H1 (cell line): ENCODE data around the gene SH3TC2. TPM values are rescaled to one million over a fixed set of nuclear protein-coding genes. Genes with fewer than 3 reads are reported as not detected.

ENCODE experiments used
- CTCF ChIA-PET: fragments of 300-600 bp; sonication (Branson Sonifier 250); formaldehyde crosslinking; loops from one replicate; lab custom pipeline; 2021; ENCODE audit not compliant: partially characterized antibody; lab: Charles Lee
- POLR2A ChIA-PET: fragments of 300-600 bp; sonication (Branson Sonifier 250); formaldehyde crosslinking; loops from one replicate; lab custom pipeline; 2021; ENCODE audit warnings: inconsistent platforms; ENCODE audit not compliant: partially characterized antibody; lab: Charles Lee
- DNase-seq, 2 experiments: peaks; one replicate each; pipeline versions ENCODE4 v3.0.0 to v3.0.0-alpha.2; 2010 to 2022; ENCODE audit warnings: low spot score in 2 of 2, low read depth in 1 of 2, mixed read lengths in 1 of 2
- FAIRE-seq: peaks from 2 replicates; lab custom pipeline; 2011; peaks lifted over from hg19 to GRCh38; lab: Jason Lieb, UNC
- H2AFZ ChIP-seq: 2 replicates; pipeline ENCODE4 v1.8.1; 2012; ENCODE audit warnings: low read length, inconsistent platforms
- H2AK5ac ChIP-seq: 2 replicates; pipeline ENCODE4 v1.6.1; 2013; ENCODE audit warnings: low read depth, low read length
- H2BK120ac ChIP-seq: replicated peaks from 2 replicates; pipeline ENCODE3; 2013; ENCODE audit warnings: low read depth, low read length, inconsistent platforms
- H2BK12ac ChIP-seq: 2 replicates; pipeline ENCODE4 v1.6.1; 2013; ENCODE audit warnings: low read depth, low read length
- H2BK15ac ChIP-seq: 2 replicates; pipeline ENCODE4 v1.6.1; 2013; ENCODE audit warnings: low read length
- H2BK20ac ChIP-seq: 2 replicates; pipeline ENCODE4 v1.6.1; 2013; ENCODE audit warnings: low read length
- H2BK5ac ChIP-seq: 2 replicates; pipeline ENCODE4 v1.6.1; 2013; ENCODE audit warnings: low read depth, low read length
- H3K14ac ChIP-seq: 2 replicates; pipeline ENCODE4 v1.6.1; 2013; ENCODE audit warnings: inconsistent platforms; ENCODE audit not compliant: insufficient read length
- H3K18ac ChIP-seq: 2 replicates; pipeline ENCODE4 v1.6.1; 2013; ENCODE audit warnings: low read length; ENCODE audit errors: extremely low read depth
- H3K23ac ChIP-seq: 2 replicates; pipeline ENCODE4 v1.6.1; 2013; ENCODE audit warnings: inconsistent platforms; ENCODE audit not compliant: insufficient read length
- H3K23me2 ChIP-seq: 2 replicates; pipeline ENCODE4 v1.6.1; 2013; ENCODE audit warnings: low read depth, low read length
- H3K27ac ChIP-seq: 2 replicates; pipeline ENCODE4 v1.6.1; 2011; ENCODE audit warnings: low read depth, low read length, inconsistent platforms
- H3K27me3 ChIP-seq, 4 experiments: replicated peaks in 1 of 4; 1 replicate in 1 of 4; 2 replicates in 3 of 4; pipeline versions ENCODE4 v1.6.1 to v1.8.1; 2011 to 2013; ENCODE audit warnings: low read length in 3 of 4, mild to moderate bottlenecking in 3 of 4, inconsistent platforms in 2 of 4, mixed read lengths in 2 of 4, moderate library complexity in 1 of 4; ENCODE audit not compliant: control insufficient read depth in 3 of 4, insufficient read depth in 3 of 4; ENCODE audit errors: extremely low read depth in 1 of 4
- H3K36me3 ChIP-seq, 4 experiments: 2 replicates each; pipeline versions ENCODE4 v1.6.1 to v1.8.1; 2011 to 2013; ENCODE audit warnings: mild to moderate bottlenecking in 4 of 4, low read length in 3 of 4, moderate library complexity in 2 of 4, control low read depth in 1 of 4, inconsistent platforms in 1 of 4; ENCODE audit not compliant: insufficient read depth in 4 of 4, control insufficient read depth in 2 of 4
- H3K4ac ChIP-seq: replicated peaks from 2 replicates; pipeline ENCODE3; 2013; ENCODE audit warnings: low read length, low read depth, mixed read lengths, inconsistent platforms; ENCODE audit not compliant: insufficient read length
- H3K4me1 ChIP-seq, 4 experiments: replicated peaks in 1 of 4; 1 replicate in 1 of 4; 2 replicates in 3 of 4; pipeline versions ENCODE4 v1.6.1 to v1.8.1; 2011 to 2013; ENCODE audit warnings: low read length in 3 of 4, inconsistent platforms in 2 of 4, mixed read lengths in 1 of 4; ENCODE audit not compliant: insufficient read depth in 4 of 4, control insufficient read depth in 3 of 4
- H3K4me2 ChIP-seq, 2 experiments: 2 replicates each; pipeline versions ENCODE4 v1.6.1 to v1.8.1; 2011 to 2013; ENCODE audit warnings: low read depth in 2 of 2, low read length in 2 of 2, control low read depth in 1 of 2, inconsistent platforms in 1 of 2, mild to moderate bottlenecking in 1 of 2; ENCODE audit not compliant: insufficient read depth in 1 of 2
- H3K4me3 ChIP-seq, 4 experiments: fragments of 200-600, 300-600 bp in 1 of 4; sonication (generic), shearing (Covaris generic), sonication (Bioruptor Twin) in 1 of 4; 2 replicates each; pipeline versions ENCODE4 v1.5.1 to v1.8.1; 2011 to 2016; ENCODE audit warnings: low read length in 4 of 4, low read depth in 3 of 4, control low read depth in 2 of 4, inconsistent platforms in 2 of 4, mild to moderate bottlenecking in 2 of 4, mixed read lengths in 1 of 4, moderate library complexity in 1 of 4; ENCODE audit not compliant: insufficient read depth in 2 of 4; ENCODE audit errors: extremely low read depth in 1 of 4
- H3K56ac ChIP-seq: replicated peaks from 2 replicates; pipeline ENCODE3; 2013; ENCODE audit warnings: low read depth, mild to moderate bottlenecking, mixed read lengths, low read length, inconsistent platforms; ENCODE audit not compliant: insufficient read length
- H3K79me1 ChIP-seq: 2 replicates; pipeline ENCODE4 v1.6.1; 2013; ENCODE audit warnings: low read depth, low read length, control low read depth
- H3K79me2 ChIP-seq, 2 experiments: 2 replicates each; pipeline versions ENCODE4 v1.6.1 to v1.8.1; 2012 to 2013; ENCODE audit warnings: low read length in 2 of 2, mild to moderate bottlenecking in 2 of 2, inconsistent platforms in 1 of 2; ENCODE audit not compliant: insufficient read depth in 2 of 2, control insufficient read depth in 1 of 2
- H3K9ac ChIP-seq, 4 experiments: replicated peaks in 1 of 4; 1 replicate in 1 of 4; 2 replicates in 3 of 4; pipeline versions ENCODE4 v1.6.1 to v1.8.1; 2011 to 2013; ENCODE audit warnings: low read depth in 3 of 4, low read length in 3 of 4, control low read depth in 2 of 4, mild to moderate bottlenecking in 2 of 4, moderate library complexity in 2 of 4, inconsistent platforms in 1 of 4; ENCODE audit errors: extremely low read depth in 1 of 4
- H3K9me3 ChIP-seq, 2 experiments: 2 replicates each; pipeline versions ENCODE4 v1.6.1 to v1.8.1; 2012 to 2013; ENCODE audit warnings: mild to moderate bottlenecking in 2 of 2, moderate library complexity in 2 of 2, control low read depth in 1 of 2, inconsistent platforms in 1 of 2, low read depth in 1 of 2, low read length in 1 of 2, mixed read lengths in 1 of 2; ENCODE audit not compliant: insufficient read depth in 2 of 2
- H4K20me1 ChIP-seq, 2 experiments: replicated peaks in 1 of 2; 2 replicates each; pipeline versions ENCODE3 to v1.8.1; 2011 to 2013; ENCODE audit warnings: inconsistent platforms in 2 of 2, low read length in 2 of 2, mild to moderate bottlenecking in 1 of 2; ENCODE audit not compliant: insufficient read depth in 2 of 2, control insufficient read depth in 1 of 2
- H4K5ac ChIP-seq: 2 replicates; pipeline ENCODE4 v1.6.1; 2013; ENCODE audit warnings: low read length, low read depth, mixed read lengths, inconsistent platforms; ENCODE audit not compliant: insufficient read length
- H4K8ac ChIP-seq: 2 replicates; pipeline ENCODE4 v1.8.0; 2013; ENCODE audit warnings: mild to moderate bottlenecking, moderate library complexity, low read length, inconsistent platforms; ENCODE audit not compliant: insufficient read depth; ENCODE audit errors: extremely low read depth
- H4K91ac ChIP-seq: replicated peaks from 2 replicates; pipeline ENCODE3; 2013; ENCODE audit warnings: low read length, mixed read lengths, inconsistent platforms; ENCODE audit not compliant: insufficient read length
- CTCF ChIP-seq, 3 experiments: IDR thresholded peaks; 1 replicate in 2 of 3; 2 replicates in 1 of 3; pipeline versions ENCODE4 v1.5.1 to v1.6.1; 2011; ENCODE audit warnings: low read length in 3 of 3, mild to moderate bottlenecking in 3 of 3, inconsistent platforms in 2 of 3, low read depth in 1 of 3, moderate library complexity in 1 of 3; ENCODE audit not compliant: insufficient read depth in 1 of 3; ENCODE audit errors: control extremely low read depth in 1 of 3
- EGR1 ChIP-seq: IDR thresholded peaks from 2 replicates; pipeline ENCODE4 v1.6.1; 2011; ENCODE audit warnings: low read depth, low read length, borderline replicate concordance
- RAD21 ChIP-seq, 2 experiments: IDR thresholded peaks in 1 of 2; conservative IDR thresholded peaks in 1 of 2; 2 replicates each; pipeline ENCODE4 v1.6.1; 2011; ENCODE audit warnings: low read depth in 2 of 2, low read length in 2 of 2, improper control_type of control experiment in 1 of 2, inconsistent platforms in 1 of 2, mild to moderate bottlenecking in 1 of 2, moderate library complexity in 1 of 2
- WGBS, 2 experiments: shearing (Covaris generic) in 1 of 2; methylation state at CpG; one replicate each; pipeline versions ENCODE4 v1.1.6 to v1.1.7; 2013 to 2015; ENCODE audit warnings: low lambda C conversion rate in 2 of 2, mixed read lengths in 2 of 2, inconsistent platforms in 1 of 2, low coverage in 1 of 2, missing lambda C conversion rate in 1 of 2; ENCODE audit not compliant: insufficient replicate concordance in 2 of 2, insufficient coverage in 1 of 2, insufficient read length in 1 of 2; ENCODE audit errors: extremely low coverage in 1 of 2, missing lambda C conversion rate in 1 of 2; 5-methylcytosine and 5-hydroxymethylcytosine counted together
- polyA plus RNA-seq, 7 experiments: library from polyadenylated mRNA; depleted of rRNA in 3 of 7; stranded (reverse) in 5 of 7; unstranded in 2 of 7; fragments of >200 nt in 5 of 7; fragments of 200-250 nt in 2 of 7; gene quantifications; 1 replicate in 5 of 7; 2 replicates in 1 of 7; 4 replicates in 1 of 7; pipeline versions ENCODE4 v1.2.1 to v1.2.3, GENCODE V29; 2011 to 2013; ENCODE audit warnings: missing spikeins in 2 of 7, mixed read lengths in 2 of 7
- total RNA-seq: library from RNA; stranded (reverse); fragmentation: NEBNext Ultra II Directional; extraction: Animal tissue kit (Norgen Biotek cat#: 25700); gene quantifications from 2 replicates; pipeline ENCODE4 v1.2.1, GENCODE V29; 2021

SH3TC2 gene
- total and polyA plus RNA-seq, 2 of the 8 experiments (the other 6 are each of a cell fraction or from before 2014, with no cell fraction given), result 0.11 to 0.80 TPM

GRCh38 chr5:148969291-148969690, 93.6 kb downstream of the SH3TC2 start:
- H3K4ac ChIP-seq, result no peak overlapping the region
- no peak overlapping the region for H3K23ac ChIP-seq
- no peak overlapping the region for H3K18ac ChIP-seq
- no peak overlapping the region for H2BK12ac ChIP-seq
- no peak overlapping the region for H3K27ac ChIP-seq
- H3K36me3 ChIP-seq, result no peaks in the 10 kb centered on the region; a peak in 1 of 8 replicates
- peak in 1 of 2 experiments; percentile 33 for DNase-seq
- H3K56ac ChIP-seq, result no peak overlapping the region
- H3K4me3 ChIP-seq, result no peak overlapping the region
- H4K20me1 ChIP-seq, result no peaks in the 10 kb centered on the region
- no peak overlapping the region for H3K14ac ChIP-seq
- TF ChIP-seq EGR1 (no peak), RAD21 (IDR thresholded peaks at IDR 0.05 in 1 of 2, conservative IDR thresholded peaks at IDR 0.05 in 1 of 2; ENCODE audit: low read depth in 2 of 2, low read length in 2 of 2) (0 out of 4 replicates have a peak, but pooled peaks of 1 of the 2 experiments have one; percentile 9), CTCF (IDR thresholded peaks at IDR 0.05; ENCODE audit: control extremely low read depth in 1 of 3, insufficient read depth in 1 of 3, low read depth in 1 of 3, low read length in 3 of 3) (peak in 2 of 3 experiments; percentile 35 to 42; a peak in 2 of 4 replicates)
- no peak overlapping the region for H4K8ac ChIP-seq
- no peak overlapping the region for H2AFZ ChIP-seq
- no peaks in the 10 kb centered on the region; a peak in 2 of 7 replicates for H3K4me1 ChIP-seq
- H2BK120ac ChIP-seq, result no peak overlapping the region
- no peaks in the 10 kb centered on the region for H3K79me2 ChIP-seq
- H3K9ac ChIP-seq, result no peak overlapping the region
- H2AK5ac ChIP-seq, result no peak overlapping the region
- H3K9me3 ChIP-seq, result no peaks in the 10 kb centered on the region
- H4K91ac ChIP-seq, result no peak overlapping the region
- H3K79me1 ChIP-seq, result no peaks in the 10 kb centered on the region
- 67% methylated on average over 3 of the region's 3 CpGs; no CpG with 5 or more reads in 1 of the 2 experiments for WGBS, 2 experiments
- no peaks in the 10 kb centered on the region for H3K27me3 ChIP-seq
- H2BK20ac ChIP-seq, result no peak overlapping the region
- H3K23me2 ChIP-seq, result no peaks in the 10 kb centered on the region
- POLR2A ChIA-PET, result no interaction called here
- H2BK5ac ChIP-seq, result no peak overlapping the region
- no peak for FAIRE-seq
- H2BK15ac ChIP-seq, result no peak overlapping the region
- CTCF ChIA-PET, result interaction anchor here (0.7 to 25.4 kb wide), 10 partner anchors 8 to 229 kb away, joined by 3 to 433 read pairs (median 6); no protein-coding TSS in a partner anchor
- no peak overlapping the region for H4K5ac ChIP-seq
- H3K4me2 ChIP-seq, result no peak overlapping the region
